HG02642 (cell line): ENCODE results near the gene AATK.
"Not testable (repeated sequence)": the region's sequence is repeated elsewhere in the genome, so short reads cannot be mapped to it uniquely, and the experiment has no call there.

Source experiments
- ATAC-seq: cut with Tn5 transposase; IDR thresholded peaks from one replicate; pipeline ENCODE4 v1.9.1; 2021; ENCODE audit warnings: mild to moderate bottlenecking; ENCODE audit not compliant: unreplicated experiment, poor library complexity

The AATK gene

DNA sequence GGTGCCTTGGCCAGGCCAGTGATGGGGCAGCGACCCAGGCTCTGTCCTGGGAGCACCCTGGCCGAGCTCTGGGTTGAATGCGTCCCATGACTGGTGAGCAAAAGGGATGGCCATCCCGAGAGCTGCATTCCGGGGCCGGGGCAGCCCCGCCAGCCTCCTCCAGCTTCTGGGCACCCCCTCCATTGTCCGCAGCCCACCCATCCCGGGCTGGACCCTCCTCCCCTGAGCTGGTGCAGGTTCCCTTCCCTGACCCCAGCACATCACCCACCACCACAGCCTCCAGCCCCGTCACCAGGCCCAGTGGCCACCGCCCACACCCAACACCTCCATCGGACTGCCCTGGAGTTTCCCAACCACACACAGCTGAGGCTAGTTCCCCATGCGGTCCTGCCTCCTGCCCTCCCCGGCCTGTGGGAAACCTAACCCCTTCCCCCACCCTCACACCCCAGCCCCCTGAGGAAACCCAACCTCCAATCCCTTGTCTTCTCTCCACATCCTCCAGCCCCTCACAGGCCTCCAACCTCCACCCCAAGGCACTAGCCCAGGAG is 17.0 kb downstream of the AATK start:
- ATAC-seq, result no peak

GRCh38 chr17:81148571-81148970 is 17.4 kb downstream of the AATK start:
- ATAC-seq, result no peak

GRCh38 chr17:81147701-81148100 is 18.3 kb downstream of the AATK start:
- no peak for ATAC-seq

- ATAC-seq, result not testable (repeated sequence)
Observed at GRCh38 chr17:81146208-81146607, 19.8 kb downstream of the AATK start.

GRCh38 chr17:81144423-81144781 is 21.6 kb downstream of the AATK start:
- ATAC-seq, result no peak

GRCh38 chr17:81143717-81144422 is 22.2 kb downstream of the AATK start:
- no peak for ATAC-seq

DNA sequence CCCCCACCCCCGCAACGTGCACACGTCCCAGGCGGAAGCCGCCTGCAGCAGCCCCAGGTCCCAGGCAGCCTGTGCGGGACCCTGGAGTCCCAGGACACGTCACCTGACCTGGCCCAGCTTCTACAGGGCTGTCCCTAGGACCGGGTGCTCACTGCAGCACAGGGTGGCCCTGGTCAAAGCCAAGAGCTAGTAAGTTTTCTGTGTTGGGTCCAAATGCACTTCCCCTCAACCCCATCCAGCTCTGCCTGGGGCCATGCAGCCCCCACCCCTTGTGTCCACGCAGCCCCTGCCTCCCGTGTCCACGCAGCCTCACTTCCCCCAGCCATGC is 22.9 kb downstream of the AATK start:
- no peak for ATAC-seq

DNA sequence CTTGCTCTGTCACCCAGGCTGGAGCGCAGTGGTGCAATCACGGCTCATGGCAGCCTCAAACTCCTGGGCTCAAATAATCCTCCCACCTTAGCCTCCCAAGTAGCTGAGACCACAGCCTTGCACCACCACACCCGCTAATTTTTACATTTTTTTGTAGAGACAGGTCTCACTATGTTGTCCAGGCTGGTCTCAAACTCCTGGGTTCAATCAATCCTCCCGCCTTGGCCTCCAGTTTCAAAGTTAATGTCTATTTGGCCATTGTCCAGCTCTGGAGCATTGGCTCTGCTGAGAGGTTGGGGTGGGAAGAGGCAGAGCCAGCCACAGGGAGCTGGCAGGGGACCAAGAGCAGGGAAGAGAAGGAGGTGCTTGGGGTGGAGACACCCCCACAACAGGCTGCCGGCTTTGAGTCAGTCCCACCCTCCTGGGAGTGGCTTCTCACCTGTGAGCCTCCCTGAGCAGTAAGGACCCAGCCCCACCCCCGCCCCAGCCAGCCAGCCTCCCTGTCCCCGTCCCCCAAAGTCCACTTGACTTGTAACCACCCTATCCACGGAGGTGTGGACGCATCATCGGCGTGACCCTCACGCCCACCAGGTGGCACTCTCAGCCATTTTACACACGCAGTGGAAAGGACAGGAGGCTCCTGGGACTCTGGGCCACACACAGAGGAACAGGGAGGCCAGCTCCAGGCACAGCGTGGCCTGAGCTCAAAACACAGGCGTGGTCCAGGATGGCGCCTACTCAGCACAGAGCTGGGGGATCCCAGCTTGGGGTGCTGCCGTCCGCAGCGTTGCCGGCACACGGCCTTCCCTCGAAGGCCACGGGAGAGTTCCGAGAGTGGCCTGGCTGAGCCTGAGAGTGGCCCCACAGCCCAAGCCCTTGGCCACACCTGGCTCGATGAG is 23.5 kb downstream of the AATK start:
- ATAC-seq, result no peak

- no peak for ATAC-seq
Observed at GRCh38 chr17:81140695-81141094, 25.3 kb downstream of the AATK start.

DNA sequence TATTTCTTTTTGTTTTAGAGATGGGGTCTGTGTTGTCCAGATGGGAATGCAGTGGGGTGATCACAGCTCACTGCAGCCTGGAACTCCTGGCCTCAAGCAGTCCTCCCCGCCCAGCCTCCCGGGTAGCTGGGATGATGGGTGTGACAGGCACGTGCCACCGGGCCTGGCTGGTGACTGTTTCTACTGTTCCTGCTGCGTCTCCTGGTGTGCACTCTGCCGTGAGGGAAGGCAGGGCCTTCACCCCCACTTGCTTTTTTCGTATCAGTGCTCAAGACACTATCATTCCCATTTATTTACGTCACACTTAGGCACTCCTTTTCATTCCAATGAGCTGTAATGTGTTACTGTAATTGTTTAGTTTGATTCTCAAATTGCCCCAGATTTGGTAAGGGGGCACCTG is 26.0 kb downstream of the AATK start:
- no peak for ATAC-seq

GRCh38 chr17:81139428-81139827 is 26.6 kb downstream of the AATK start:
- ATAC-seq, result no peak

DNA sequence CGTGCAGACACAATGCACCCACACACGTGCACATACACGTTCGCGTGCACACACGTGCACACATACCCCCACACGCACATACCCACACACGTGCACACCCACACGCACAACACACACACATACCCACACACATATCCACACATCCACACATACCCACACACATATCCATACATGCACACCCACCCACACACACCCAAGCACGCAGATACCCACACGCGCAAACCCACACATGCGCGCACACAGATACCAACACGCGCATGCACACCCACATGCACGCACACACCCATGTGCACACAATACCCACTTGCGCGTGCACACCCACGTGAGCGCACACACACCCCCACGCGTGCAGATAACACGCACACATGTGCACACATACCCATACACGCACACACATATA is 27.5 kb downstream of the AATK start:
- ATAC-seq, result no peak

GRCh38 chr17:81138083-81138482 is 27.9 kb downstream of the AATK start:
- no peak for ATAC-seq

- no peak for ATAC-seq
Observed at GRCh38 chr17:81137248-81137647, 28.8 kb downstream of the AATK start.

- ATAC-seq, result no peak
Observed at GRCh38 chr17:81136366-81136765, 29.7 kb downstream of the AATK start.

- ATAC-seq, result no peak
Observed at GRCh38 chr17:81135505-81136278, 30.3 kb downstream of the AATK start.

- no peak for ATAC-seq
Observed at GRCh38 chr17:81134064-81134781, 31.8 kb downstream of the AATK start.

- no peak for ATAC-seq
Observed at GRCh38 chr17:81132770-81133723, 33.0 kb downstream of the AATK start.

DNA sequence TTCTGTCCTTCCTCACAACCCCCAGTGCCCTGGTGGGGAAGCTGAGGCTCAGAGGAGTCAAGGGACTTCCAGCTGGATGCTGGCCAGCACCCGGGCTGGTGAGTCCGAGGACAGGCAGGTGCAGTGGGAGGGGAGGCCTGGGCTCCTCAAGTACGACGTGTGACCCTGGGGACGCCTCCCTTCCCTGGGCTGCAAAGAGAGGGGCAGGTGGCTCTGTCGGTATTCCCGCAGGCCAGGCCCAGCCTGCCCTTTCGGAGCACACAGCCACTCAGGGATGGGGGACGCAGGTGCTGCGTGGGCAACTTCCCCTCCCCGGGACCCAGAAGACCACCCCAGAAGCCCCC is 33.9 kb downstream of the AATK start:
- no peak for ATAC-seq
